GM12892 (cell line): Measurements from ENCODE around the gene GPX8.

ENCODE experiments used
- POLR2A ChIP-seq: IDR thresholded peaks from 2 replicates; pipeline ENCODE4 v1.6.1; 2011; ENCODE audit warnings: low read depth, low read length, control low read depth
- TAF1 ChIP-seq: IDR thresholded peaks from 2 replicates; pipeline ENCODE4 v1.6.1; 2011; ENCODE audit warnings: low read depth, mild to moderate bottlenecking, control low read depth, low read length, borderline replicate concordance

DNA sequence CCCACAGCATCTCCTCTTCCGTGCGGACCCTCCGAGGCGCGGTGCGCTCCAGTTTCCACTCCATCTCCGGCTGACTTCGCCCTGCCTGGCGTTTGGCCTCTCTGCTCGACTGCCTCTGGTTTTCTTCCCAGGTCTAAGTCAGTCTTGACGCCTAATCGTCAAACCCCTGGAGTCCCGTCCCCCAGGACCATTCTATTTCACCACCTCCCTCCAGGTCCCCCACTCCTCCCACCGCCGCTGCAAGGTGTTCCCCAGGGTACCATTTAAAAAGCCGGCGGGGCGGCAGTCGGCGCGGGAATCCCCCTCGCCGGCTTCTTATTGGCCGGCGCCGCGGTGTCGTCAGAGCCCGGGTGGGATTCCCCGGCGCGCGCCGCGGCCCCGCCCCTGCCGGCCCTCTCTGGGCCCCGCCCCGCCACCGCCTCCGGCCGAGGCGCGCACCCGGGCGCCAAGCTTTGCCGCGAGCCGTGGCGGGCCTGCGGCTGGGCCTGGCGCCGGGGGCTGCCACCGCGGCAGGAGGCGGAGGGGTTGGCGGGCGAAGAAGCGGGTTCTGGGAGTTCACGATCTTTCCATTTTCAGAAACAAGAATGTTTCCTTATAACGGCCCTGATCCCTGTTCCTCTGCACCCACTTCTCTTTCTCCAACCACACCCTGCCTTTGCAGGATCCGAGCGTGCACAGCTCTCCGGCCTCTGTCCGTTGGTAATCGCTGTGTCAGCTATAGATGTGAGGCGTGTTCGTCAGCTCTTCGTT is 13.1 kb downstream of the GPX8 start, which contains the start of gene CDC20B:
- no peak for TF ChIP-seq TAF1
- TF ChIP-seq POLR2A, result no peak
